Activated CD4-positive, alpha-beta T cell treated with anti-CD3 and anti-CD28 coated beads, Interleukin-2, amount 10 ng/mL, durations not matched to agents 7 days and 5 days (primary cell): Measurements from ENCODE around the gene ACTR6. TPM values are rescaled to one million over a fixed set of nuclear protein-coding genes. Genes with fewer than 3 reads are reported as not detected.
"Not testable (repeated sequence)": the region's sequence is repeated elsewhere in the genome, so short reads cannot be mapped to it uniquely, and the experiment has no call there.

Experiments used
- CTCF ChIA-PET: fragments of 350-600 bp; sonication (Branson Sonifier 250); formaldehyde crosslinking; loops from one replicate; lab custom pipeline; 2021; ENCODE audit warnings: antibody characterized with exemption; lab: Charles Lee
- POLR2A ChIA-PET: fragments of 350-600 bp; sonication (Branson Sonifier 250); formaldehyde crosslinking; loops from one replicate; lab custom pipeline; 2021; ENCODE audit warnings: antibody characterized with exemption; lab: Charles Lee
- DNase-seq: peaks from one replicate; pipeline ENCODE4 v3.0.0-alpha.2; 2020
- H3K27ac Mint-ChIP-seq: one replicate; pipeline ENCODE4 v1.8.0; 2021; ENCODE audit warnings: mild to moderate bottlenecking, moderate library complexity, mixed read lengths
- H3K27me3 Mint-ChIP-seq: one replicate; pipeline ENCODE4 v1.8.0; 2021; ENCODE audit warnings: mixed read lengths
- H3K36me3 Mint-ChIP-seq: one replicate; pipeline ENCODE4 v1.8.0; 2021; ENCODE audit warnings: low read depth, mixed read lengths
- H3K4me1 Mint-ChIP-seq: one replicate; pipeline ENCODE4 v1.8.0; 2021; ENCODE audit warnings: mixed read lengths
- H3K4me3 Mint-ChIP-seq: one replicate; pipeline ENCODE4 v1.8.0; 2021; ENCODE audit warnings: mild to moderate bottlenecking, moderate library complexity, mixed read lengths
- H3K9me3 Mint-ChIP-seq: one replicate; pipeline ENCODE4 v1.8.0; 2021; ENCODE audit warnings: mixed read lengths
- total RNA-seq, 2 experiments: library from RNA; stranded (reverse); gene quantifications; one replicate each; pipeline ENCODE4 v1.2.3, GENCODE V29; 2021

The ACTR6 gene
- total RNA-seq, 2 experiments from 2014 or later: 27.6 to 33.8 TPM

DNA sequence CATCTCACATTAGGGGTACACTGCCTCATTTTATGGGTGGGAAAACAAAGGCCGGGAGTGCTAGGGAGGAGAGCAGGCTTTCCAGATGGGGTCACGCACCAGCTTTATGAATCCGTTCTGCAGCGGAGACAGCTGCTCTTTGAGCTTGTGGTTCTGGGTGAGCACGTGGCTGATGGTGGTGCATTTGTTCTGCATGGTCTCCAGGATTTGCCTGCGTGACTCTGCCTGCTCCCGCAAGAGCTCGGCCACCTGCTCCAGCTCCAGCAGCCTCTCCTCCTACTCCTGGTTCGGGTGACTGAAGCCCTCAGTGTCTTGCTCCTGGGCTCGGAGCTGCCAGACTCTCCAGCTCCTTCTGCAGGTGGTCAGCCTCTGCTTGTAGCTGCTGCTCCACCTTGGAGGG, 34.4 kb upstream of the ACTR6 start:
- POLR2A ChIA-PET: no interaction called here
- CTCF ChIA-PET: interaction anchor here (0.9 to 1.5 kb wide), 2 partner anchors 16 to 35 kb away, joined by 3 to 4 read pairs; partner anchors contain the start of gene ACTR6
- DNase-seq: no peak
- Mint-ChIP-seq H3K36me3 (peaks cover 7% of the 10 kb centered on the region), H3K27me3 (no peaks in the 10 kb centered on the region), H3K27ac (no peak overlapping the region), H3K4me1 (peaks cover 15% of the 10 kb centered on the region), H3K9me3 (no peaks in the 10 kb centered on the region), H3K4me3 (no peak overlapping the region)

DNA sequence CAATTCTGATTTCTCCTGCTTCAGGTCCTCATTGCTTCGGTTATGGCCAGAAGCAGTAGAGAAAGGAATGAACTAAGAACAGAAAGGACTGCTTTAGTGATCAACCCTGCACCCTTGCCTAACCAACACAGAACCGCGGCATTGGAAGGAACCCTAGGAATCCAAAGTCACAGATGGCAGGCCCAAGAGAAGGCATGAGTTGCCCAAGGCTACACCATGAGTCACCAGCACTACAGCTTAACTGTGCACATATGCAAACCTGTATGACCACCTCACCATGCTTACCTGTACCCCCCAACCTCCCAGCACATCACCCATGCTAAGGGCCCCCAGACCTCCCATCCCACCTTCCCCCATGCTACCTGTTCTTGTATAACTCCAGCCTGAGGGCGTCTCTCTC, 32.1 kb upstream of the ACTR6 start:
- ChIA-PET CTCF (interaction anchor here (1.0 to 1.3 kb wide), 3 partner anchors 9 to 32 kb away, joined by 3 to 4 read pairs (median 3); partner anchors contain the start of gene ACTR6), POLR2A (no interaction called here)
- DNase-seq: no peak
- Mint-ChIP-seq H3K27me3 (no peaks in the 10 kb centered on the region), H3K4me1 (peaks cover 9% of the 10 kb centered on the region), H3K27ac (no peak overlapping the region), H3K36me3 (peaks cover 13% of the 10 kb centered on the region), H3K4me3 (no peak overlapping the region), H3K9me3 (no peaks in the 10 kb centered on the region)

DNA sequence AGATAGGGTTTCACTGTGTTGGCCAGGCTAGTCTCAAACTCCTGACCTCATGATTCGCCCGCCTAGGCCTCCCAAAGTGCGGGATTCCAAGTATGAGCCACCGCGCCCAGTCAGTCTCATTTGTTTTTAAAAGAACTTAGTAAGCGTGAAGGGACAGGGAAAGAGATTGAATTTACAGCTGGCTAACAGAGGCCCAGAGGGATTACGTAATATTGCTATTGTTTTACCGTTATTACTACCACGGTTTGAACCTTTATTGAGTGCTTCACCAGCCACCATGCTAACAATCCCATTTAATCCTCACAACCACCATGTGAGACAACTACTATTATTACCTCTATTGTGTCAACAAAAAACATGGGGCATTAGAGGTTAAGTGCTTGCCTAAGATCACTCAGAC, 31.3 kb upstream of the ACTR6 start:
- no peaks in the 10 kb centered on the region for H3K9me3 Mint-ChIP-seq
- no peak for DNase-seq
- no peak overlapping the region for H3K27ac Mint-ChIP-seq
- ChIA-PET POLR2A (interaction anchor here (0.6 kb wide), 1 partner anchor 42 kb away, joined by 3 read pairs; no protein-coding TSS in a partner anchor), CTCF (interaction anchor here (1.3 kb wide), 2 partner anchors 10 to 15 kb away, joined by 3 to 4 read pairs; no protein-coding TSS in a partner anchor)
- no peak overlapping the region for H3K4me3 Mint-ChIP-seq
- H3K27me3 Mint-ChIP-seq: no peaks in the 10 kb centered on the region
- peaks cover 13% of the 10 kb centered on the region for H3K36me3 Mint-ChIP-seq
- H3K4me1 Mint-ChIP-seq: peaks cover 1% of the 10 kb centered on the region

DNA sequence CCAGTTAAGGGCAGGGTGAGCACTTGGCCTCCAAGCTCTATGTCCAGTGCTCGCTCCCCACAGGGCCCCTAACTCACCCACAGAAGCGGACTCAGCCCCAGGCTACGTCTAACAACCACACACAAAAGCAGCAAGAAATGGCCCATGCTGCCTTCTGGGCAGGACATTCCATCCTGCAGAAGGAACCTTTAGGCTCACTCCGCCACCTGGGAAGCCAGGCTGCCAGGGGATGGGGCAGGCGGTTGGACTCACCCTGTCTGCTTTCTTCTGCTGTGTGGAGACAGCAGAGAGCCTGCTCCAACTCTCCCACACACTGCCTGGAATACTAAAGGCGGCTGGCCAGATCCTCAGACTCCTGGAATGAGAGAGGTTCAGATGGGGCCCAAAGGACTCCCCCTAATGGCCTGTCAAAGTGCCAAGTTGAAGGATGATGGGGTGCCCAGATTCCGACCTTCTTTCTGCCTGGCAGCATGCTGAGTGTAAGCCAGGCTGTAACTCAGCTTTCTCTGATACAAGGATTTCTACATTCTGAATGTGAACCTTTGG, 30.2 kb upstream of the ACTR6 start:
- Mint-ChIP-seq H3K4me3 (no peak overlapping the region), H3K4me1 (no peaks in the 10 kb centered on the region), H3K27ac (no peak overlapping the region), H3K36me3 (peaks cover 11% of the 10 kb centered on the region), H3K9me3 (no peaks in the 10 kb centered on the region), H3K27me3 (no peaks in the 10 kb centered on the region)
- DNase-seq: no peak
- CTCF ChIA-PET: interaction anchor here (2.8 kb wide), 1 partner anchor 16 kb away, joined by 9 read pairs; no protein-coding TSS in a partner anchor
- POLR2A ChIA-PET: interaction anchor here (0.5 kb wide), 1 partner anchor 30 kb away, joined by 4 read pairs; the partner anchor contains the start of gene ACTR6

DNA sequence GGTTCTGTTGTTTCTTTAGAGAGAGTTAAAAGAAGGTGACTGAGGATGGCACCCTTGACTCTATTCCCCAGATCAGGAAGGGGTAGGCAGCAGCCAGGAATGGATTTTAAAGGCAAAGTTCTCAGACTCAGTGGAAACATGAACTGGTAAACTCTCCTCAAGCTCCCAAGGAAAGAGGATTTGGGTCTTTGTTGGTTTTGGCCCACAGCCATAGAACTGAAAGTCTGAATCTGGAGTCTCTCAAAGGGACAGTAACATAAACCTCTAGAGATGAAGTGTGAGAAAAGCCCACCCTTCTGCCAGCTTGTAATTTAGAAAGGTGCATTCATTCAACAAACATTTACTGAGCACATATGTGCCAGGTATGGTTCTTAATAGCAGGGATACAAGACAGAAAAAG, 29.4 kb upstream of the ACTR6 start:
- Mint-ChIP-seq H3K27ac (no peak overlapping the region), H3K4me1 (no peaks in the 10 kb centered on the region), H3K36me3 (peaks cover 11% of the 10 kb centered on the region), H3K4me3 (no peak overlapping the region), H3K27me3 (no peaks in the 10 kb centered on the region), H3K9me3 (no peaks in the 10 kb centered on the region)
- ChIA-PET POLR2A (interaction anchor here (0.6 kb wide), 1 partner anchor 1430 kb away, joined by 4 read pairs; no protein-coding TSS in a partner anchor), CTCF (interaction anchor here (2.8 kb wide), 1 partner anchor 15 kb away, joined by 9 read pairs; no protein-coding TSS in a partner anchor)
- no peak for DNase-seq

DNA sequence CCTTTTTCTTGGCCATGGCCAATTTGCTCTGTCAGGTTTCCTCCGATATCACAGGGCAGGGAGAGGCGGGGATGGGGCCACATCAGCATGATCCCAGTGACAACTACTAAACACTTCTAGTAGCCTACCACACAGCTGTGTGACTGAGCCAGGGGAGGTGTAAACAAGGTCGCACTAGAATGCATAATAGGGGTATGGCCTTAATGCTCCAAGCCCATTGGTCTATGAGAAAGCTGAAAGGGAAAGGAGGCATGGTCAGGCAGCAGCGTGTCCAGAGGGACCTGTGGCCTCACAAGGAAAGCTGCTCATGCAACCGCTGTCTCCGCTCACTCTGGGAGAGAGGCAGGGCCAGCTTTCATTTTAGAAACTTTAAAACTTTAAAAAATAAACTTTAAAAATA, 27.5 kb upstream of the ACTR6 start:
- CTCF ChIA-PET: interaction anchor here (2.8 kb wide), 1 partner anchor 13 kb away, joined by 9 read pairs; no protein-coding TSS in a partner anchor
- no peak overlapping the region for H3K4me3 Mint-ChIP-seq
- POLR2A ChIA-PET: no interaction called here
- DNase-seq: no peak
- H3K36me3 Mint-ChIP-seq: peaks cover 12% of the 10 kb centered on the region
- H3K27ac Mint-ChIP-seq: no peak overlapping the region
- H3K27me3 Mint-ChIP-seq: no peaks in the 10 kb centered on the region
- H3K4me1 Mint-ChIP-seq: no peaks in the 10 kb centered on the region
- H3K9me3 Mint-ChIP-seq: no peaks in the 10 kb centered on the region

DNA sequence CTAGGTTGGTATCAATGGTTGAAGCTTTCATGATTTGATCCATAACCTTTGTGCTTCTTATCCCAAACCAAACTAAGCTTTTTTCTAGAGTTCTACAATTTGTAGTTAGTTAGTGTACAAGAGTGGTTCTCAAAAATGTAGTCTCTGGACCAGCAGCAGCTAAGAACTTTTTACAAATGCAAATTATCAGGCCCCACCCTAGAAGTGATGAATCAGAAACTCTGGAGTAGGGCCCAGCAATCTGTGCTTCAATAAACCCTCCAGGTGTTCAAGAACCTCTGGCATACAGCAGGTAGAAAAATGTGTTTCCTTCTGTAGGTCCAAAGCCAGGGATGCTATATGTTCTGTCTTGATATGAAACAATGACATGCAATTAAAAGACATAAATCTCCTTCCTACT, 26.1 kb upstream of the ACTR6 start:
- ChIA-PET POLR2A (no interaction called here), CTCF (interaction anchor here (0.8 to 1.0 kb wide), 2 partner anchors 16 to 55 kb away, joined by 3 read pairs; no protein-coding TSS in a partner anchor)
- DNase-seq: no peak
- Mint-ChIP-seq H3K36me3 (peaks cover 17% of the 10 kb centered on the region), H3K4me1 (no peaks in the 10 kb centered on the region), H3K9me3 (no peaks in the 10 kb centered on the region), H3K4me3 (no peak overlapping the region), H3K27ac (no peak overlapping the region), H3K27me3 (no peaks in the 10 kb centered on the region)

DNA sequence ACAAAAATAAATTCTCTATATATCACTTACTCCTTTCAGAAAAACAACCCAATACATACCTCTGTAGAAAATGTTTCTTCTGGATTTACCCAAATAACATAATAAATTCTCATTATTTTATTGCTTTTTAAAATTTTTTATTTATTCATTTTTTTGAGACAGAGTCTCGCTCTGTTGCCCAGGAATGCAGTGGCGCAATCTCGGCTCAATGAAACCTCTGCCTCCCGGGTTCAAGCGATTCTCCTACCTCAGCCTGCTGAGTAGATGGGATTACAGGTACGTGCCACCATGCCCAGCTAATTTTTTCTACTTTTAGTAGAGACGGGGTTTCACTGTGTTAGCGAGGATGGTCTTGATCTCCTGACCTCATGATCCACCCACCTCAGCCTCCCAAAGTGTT, 24.1 kb upstream of the ACTR6 start:
- CTCF ChIA-PET, H3K9me3 Mint-ChIP-seq, DNase-seq, H3K27me3 Mint-ChIP-seq, H3K27ac Mint-ChIP-seq, POLR2A ChIA-PET, H3K4me3 Mint-ChIP-seq, H3K4me1 Mint-ChIP-seq: not testable (repeated sequence)
- peaks cover 22% of the 10 kb centered on the region for H3K36me3 Mint-ChIP-seq

DNA sequence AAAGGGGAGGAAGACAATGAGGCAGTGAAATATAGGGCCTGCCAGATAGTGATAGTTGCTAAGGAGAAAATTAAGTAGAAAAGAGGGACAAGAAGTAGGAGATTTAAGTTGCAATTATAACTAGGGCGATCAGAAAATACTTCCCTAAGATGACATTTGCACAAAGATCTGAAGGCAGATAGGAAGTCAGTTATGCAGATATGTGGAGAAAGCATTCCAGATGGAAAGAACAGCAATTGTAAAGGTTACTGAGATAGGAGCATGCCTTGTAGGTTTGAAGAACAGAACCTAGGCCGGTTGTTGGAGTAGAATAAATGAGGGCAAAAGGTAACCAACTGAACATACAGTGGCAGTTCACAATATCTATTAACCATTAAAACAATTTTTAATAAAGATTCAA, 21.4 kb upstream of the ACTR6 start:
- H3K27me3 Mint-ChIP-seq: no peaks in the 10 kb centered on the region
- no peaks in the 10 kb centered on the region for H3K9me3 Mint-ChIP-seq
- no peak for DNase-seq
- H3K4me3 Mint-ChIP-seq: no peak overlapping the region
- CTCF ChIA-PET: no interaction called here
- H3K27ac Mint-ChIP-seq: no peak overlapping the region
- peaks cover 16% of the 10 kb centered on the region for H3K36me3 Mint-ChIP-seq
- peaks cover 14% of the 10 kb centered on the region for H3K4me1 Mint-ChIP-seq
- POLR2A ChIA-PET: no interaction called here

DNA sequence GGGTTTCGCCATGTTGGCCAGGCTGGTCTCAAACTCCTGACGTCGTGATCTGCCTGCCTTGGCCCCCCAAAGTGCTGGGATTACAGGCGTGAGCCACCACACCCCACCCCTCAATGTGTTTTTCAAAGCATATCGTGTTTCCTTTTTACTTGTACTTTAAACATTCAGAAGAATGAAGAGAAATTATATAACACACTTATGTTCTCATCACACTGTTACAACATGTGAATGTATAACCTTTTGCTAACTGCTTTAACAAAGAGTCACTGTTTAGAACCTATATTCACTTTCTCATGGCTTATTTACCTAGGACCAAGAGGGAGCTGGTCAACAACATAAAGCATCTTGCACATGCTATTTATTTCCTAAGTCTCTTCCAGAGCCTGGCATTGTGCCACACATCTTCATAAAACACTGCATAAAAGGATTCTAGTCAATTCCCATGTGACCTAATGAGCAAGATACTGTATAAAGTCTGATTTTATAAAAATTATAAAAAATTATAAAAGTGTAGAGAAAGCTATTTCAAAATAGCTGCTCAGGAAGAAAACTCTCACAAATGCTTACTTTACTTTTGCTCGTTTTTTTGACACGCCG, 16.0 kb upstream of the ACTR6 start:
- ChIA-PET POLR2A (interaction anchor here (0.6 kb wide), 1 partner anchor 352 kb away, joined by 4 read pairs; no protein-coding TSS in a partner anchor), CTCF (interaction anchor here (0.8 to 1.3 kb wide), 2 partner anchors 30 to 41 kb away, joined by 3 to 4 read pairs; no protein-coding TSS in a partner anchor)
- H3K9me3 Mint-ChIP-seq: no peaks in the 10 kb centered on the region
- peaks cover 37% of the 10 kb centered on the region for H3K4me1 Mint-ChIP-seq
- H3K36me3 Mint-ChIP-seq: peaks cover 16% of the 10 kb centered on the region
- no peaks in the 10 kb centered on the region for H3K27me3 Mint-ChIP-seq
- no peak for DNase-seq
- no peak overlapping the region for H3K4me3 Mint-ChIP-seq
- H3K27ac Mint-ChIP-seq: no peak overlapping the region

DNA sequence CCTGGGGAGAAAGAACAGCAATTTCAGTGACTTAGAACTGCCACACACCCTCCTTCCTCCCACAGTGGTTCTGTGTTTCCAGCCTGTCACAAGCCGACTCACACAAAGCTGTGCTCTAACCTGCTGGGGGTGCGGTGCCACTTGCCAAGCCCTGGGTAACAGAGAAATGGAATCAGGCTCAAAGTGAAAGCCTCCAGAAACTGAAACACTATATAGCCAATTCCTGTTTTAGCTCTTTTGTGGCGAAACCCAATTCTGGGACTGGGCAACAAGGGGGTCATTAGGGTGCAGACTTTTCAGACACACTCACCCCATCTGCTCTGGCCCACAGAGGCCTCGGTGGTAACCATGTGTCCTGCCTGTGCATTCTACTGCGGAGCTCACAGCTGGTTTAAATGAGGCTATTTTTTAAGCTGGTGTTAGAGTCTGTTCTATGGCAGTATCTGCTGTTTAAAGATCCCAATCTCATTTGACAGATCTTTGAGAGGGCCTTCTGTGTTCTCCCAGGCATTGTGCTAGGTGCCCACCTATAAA, 15.2 kb upstream of the ACTR6 start:
- peak; percentile 10 for DNase-seq
- no peaks in the 10 kb centered on the region for H3K9me3 Mint-ChIP-seq
- CTCF ChIA-PET: interaction anchor here (0.7 to 2.0 kb wide), 6 partner anchors 10 to 50 kb away, joined by 3 to 9 read pairs (median 4); no protein-coding TSS in a partner anchor
- peaks cover 36% of the 10 kb centered on the region for H3K4me1 Mint-ChIP-seq
- H3K36me3 Mint-ChIP-seq: peaks cover 21% of the 10 kb centered on the region
- H3K27ac Mint-ChIP-seq: peak overlapping the region; percentile 22
- no peaks in the 10 kb centered on the region for H3K27me3 Mint-ChIP-seq
- no peak overlapping the region for H3K4me3 Mint-ChIP-seq
- POLR2A ChIA-PET: no interaction called here

DNA sequence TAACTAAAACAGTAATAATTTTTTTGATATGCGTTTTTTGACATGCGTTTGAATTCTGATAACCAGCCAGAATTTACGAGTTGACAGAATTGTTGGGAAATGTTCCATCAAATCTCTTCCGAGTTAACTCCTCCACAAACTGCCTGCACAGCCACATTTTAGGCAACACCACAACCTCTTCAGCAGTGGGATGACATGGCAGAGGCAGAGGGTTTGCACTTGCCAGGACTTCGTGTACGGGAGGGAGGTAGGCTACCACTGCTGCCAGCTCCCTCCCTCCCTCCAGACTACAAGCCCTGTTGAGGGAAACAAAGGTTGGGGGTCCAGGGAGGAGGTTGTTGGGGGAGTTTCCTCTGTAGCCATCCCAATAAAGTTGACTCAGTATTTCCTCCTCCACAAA, 14.5 kb upstream of the ACTR6 start:
- ChIA-PET CTCF (interaction anchor here (0.7 to 2.0 kb wide), 5 partner anchors 9 to 49 kb away, joined by 3 to 9 read pairs (median 5); no protein-coding TSS in a partner anchor), POLR2A (no interaction called here)
- H3K36me3 Mint-ChIP-seq: peaks cover 16% of the 10 kb centered on the region

DNA sequence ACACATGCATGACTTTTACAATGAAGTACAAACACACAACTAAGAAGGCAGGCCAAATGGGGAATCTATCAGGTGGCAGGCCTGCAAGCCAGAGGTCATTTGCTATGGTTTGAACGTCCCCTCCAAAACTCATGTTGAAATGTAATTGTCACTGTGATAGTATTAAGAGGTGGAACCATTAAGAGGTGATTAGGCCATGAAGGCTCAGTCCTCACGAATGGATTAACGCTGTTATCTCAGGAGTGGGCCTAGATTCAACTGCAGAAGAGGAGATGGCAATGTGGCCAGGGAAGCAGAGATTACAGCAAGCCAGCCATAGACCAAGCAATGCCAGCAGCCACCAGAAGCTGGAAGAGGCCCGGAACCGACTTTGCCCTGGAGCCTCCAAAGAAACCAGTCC, 13.5 kb upstream of the ACTR6 start:
- Mint-ChIP-seq H3K9me3 (no peaks in the 10 kb centered on the region), H3K27me3 (no peaks in the 10 kb centered on the region), H3K4me3 (no peak overlapping the region), H3K27ac (no peak overlapping the region), H3K36me3 (peaks cover 20% of the 10 kb centered on the region), H3K4me1 (peaks cover 30% of the 10 kb centered on the region)
- POLR2A ChIA-PET: no interaction called here
- no peak for DNase-seq
- CTCF ChIA-PET: interaction anchor here (1.6 to 2.0 kb wide), 2 partner anchors 11 to 15 kb away, joined by 5 to 9 read pairs; no protein-coding TSS in a partner anchor

More for the DNA sequence above, 14.5 kb upstream of the ACTR6 start:
- peaks cover 30% of the 10 kb centered on the region for H3K4me1 Mint-ChIP-seq
- no peaks in the 10 kb centered on the region for H3K27me3 Mint-ChIP-seq
- no peak overlapping the region for H3K4me3 Mint-ChIP-seq
- DNase-seq: no peak
- H3K27ac Mint-ChIP-seq: no peak overlapping the region
- H3K9me3 Mint-ChIP-seq: no peaks in the 10 kb centered on the region
